OCI-LY7 (cell line): ENCODE data around the gene C1QL2.

Experiments used
- CTCF ChIP-seq: fragments of 200-600 bp; sonication (generic); conservative IDR thresholded peaks from 2 replicates; pipeline ENCODE4 v1.5.1; 2014; ENCODE audit warnings: mild to moderate bottlenecking, antibody characterized with exemption, low read length, moderate library complexity, mixed read lengths
- EZH2phosphoT487 ChIP-seq: fragments of 200-600 bp; sonication (generic); IDR thresholded peaks from 2 replicates; pipeline ENCODE4 v1.6.1; 2018; ENCODE audit warnings: low read depth, borderline replicate concordance, mild to moderate bottlenecking, mixed run types, antibody characterized with exemption, low read length, moderate library complexity, mixed read lengths

- no peak for TF ChIP-seq CTCF
- TF ChIP-seq EZH2phosphoT487 = no peak
Observed at GRCh38 chr2:119180892-119181291, 22.3 kb upstream of the C1QL2 start.
